ENCODE results near the gene FAM237A. TPM values are rescaled to one million over a fixed set of nuclear protein-coding genes. Genes with fewer than 3 reads are reported as not detected.

FAM237A gene
- total RNA-seq, 6 donors from 2014 or later: not detected

- H3K4me1 ChIP-seq: no peaks in the 10 kb centered on the region
- TF ChIP-seq POLR2AphosphoS5 (IDR thresholded peaks at IDR 0.05) (no peak), EP300 (IDR thresholded peaks at IDR 0.05) (no peak), POLR2A (IDR thresholded peaks at IDR 0.05) (no peak)
- TF ChIP-seq, protein P1, sequence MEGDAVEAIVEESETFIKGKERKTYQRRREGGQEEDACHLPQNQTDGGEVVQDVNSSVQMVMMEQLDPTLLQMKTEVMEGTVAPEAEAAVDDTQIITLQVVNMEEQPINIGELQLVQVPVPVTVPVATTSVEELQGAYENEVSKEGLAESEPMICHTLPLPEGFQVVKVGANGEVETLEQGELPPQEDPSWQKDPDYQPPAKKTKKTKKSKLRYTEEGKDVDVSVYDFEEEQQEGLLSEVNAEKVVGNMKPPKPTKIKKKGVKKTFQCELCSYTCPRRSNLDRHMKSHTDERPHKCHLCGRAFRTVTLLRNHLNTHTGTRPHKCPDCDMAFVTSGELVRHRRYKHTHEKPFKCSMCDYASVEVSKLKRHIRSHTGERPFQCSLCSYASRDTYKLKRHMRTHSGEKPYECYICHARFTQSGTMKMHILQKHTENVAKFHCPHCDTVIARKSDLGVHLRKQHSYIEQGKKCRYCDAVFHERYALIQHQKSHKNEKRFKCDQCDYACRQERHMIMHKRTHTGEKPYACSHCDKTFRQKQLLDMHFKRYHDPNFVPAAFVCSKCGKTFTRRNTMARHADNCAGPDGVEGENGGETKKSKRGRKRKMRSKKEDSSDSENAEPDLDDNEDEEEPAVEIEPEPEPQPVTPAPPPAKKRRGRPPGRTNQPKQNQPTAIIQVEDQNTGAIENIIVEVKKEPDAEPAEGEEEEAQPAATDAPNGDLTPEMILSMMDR (IDR thresholded peaks at IDR 0.05): no peak
- H3K27ac ChIP-seq: no peak overlapping the region
- WGBS, 2 donors: 73 to 80% methylated on average over 3 of the region's 3 CpGs
- H3K4me3 ChIP-seq: no peak overlapping the region
- no peak for DNase-seq
- no peaks in the 10 kb centered on the region for H3K27me3 ChIP-seq
- H3K36me3 ChIP-seq: no peaks in the 10 kb centered on the region
- ATAC-seq (ENCODE audit: low FRiP score in 2 of 2): no peak
- H3K9me3 ChIP-seq: no peaks in the 10 kb centered on the region
These were observed 23.3 kb upstream of the FAM237A start for GRCh38 chr2:206619011-206619410.

DNA sequence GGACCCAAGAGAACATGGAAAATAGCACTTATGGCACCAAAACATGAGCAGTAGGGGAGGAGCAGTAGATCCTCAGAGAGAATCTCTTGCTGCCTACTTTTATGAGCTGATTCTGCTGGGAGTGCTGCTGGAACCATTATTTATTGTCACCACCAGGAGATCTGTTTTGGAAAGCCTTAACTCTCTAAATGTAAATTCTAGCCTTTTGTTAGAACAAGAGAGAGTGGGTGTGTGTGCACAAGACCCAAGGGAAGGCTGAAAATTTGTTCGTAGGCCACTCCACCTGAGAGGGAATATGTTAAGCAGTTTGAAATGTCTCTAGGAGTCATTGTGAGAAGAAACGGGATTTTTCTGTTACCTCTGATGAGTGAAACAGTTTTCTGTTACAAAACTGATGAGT is 16.2 kb upstream of the FAM237A start:
- ATAC-seq (ENCODE audit: low FRiP score in 2 of 2): no peak
- WGBS, 2 donors: 62 to 67% methylated on average over 2 of the region's 2 CpGs
- no peak overlapping the region for H3K27ac ChIP-seq

DNA sequence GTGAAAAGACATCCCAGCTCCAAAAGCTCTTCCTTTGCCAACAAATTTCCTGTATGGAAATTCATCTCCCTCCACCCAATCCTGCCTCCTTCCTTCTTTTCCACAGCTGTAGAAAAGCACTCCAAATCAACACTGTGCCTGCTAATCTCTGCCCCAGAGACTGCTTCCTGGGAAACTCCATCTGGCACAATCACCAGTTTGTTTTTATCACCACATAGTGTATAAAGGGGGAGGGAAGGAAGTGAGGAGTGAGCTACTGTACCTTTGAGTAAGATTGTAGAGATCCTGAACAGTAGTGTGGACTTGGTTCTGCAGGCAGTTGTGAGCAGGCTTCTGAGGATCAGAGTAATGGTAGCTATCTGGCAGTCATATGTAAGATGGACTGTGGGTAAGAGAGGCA is 14.7 kb upstream of the FAM237A start:
- H3K9me3 ChIP-seq: no peaks in the 10 kb centered on the region
- no peak for ATAC-seq (ENCODE audit: low FRiP score in 2 of 2)
- H3K36me3 ChIP-seq: no peaks in the 10 kb centered on the region
- H3K4me3 ChIP-seq: no peak overlapping the region
- no peaks in the 10 kb centered on the region for H3K4me1 ChIP-seq
- no peak overlapping the region for H3K27ac ChIP-seq
- TF ChIP-seq POLR2AphosphoS5 (IDR thresholded peaks at IDR 0.05) (no peak), EP300 (IDR thresholded peaks at IDR 0.05) (no peak), POLR2A (IDR thresholded peaks at IDR 0.05) (no peak)
- TF ChIP-seq, protein P1 (IDR thresholded peaks at IDR 0.05): no peak
- no peaks in the 10 kb centered on the region for H3K27me3 ChIP-seq
- no peak for DNase-seq

More for the DNA sequence above, 16.2 kb upstream of the FAM237A start:
- Histone ChIP-seq H3K4me1 (no peaks in the 10 kb centered on the region), H3K27me3 (no peaks in the 10 kb centered on the region), H3K9me3 (no peaks in the 10 kb centered on the region), H3K4me3 (no peak overlapping the region), H3K36me3 (no peaks in the 10 kb centered on the region)
- no peak for DNase-seq
- TF ChIP-seq EP300 (IDR thresholded peaks at IDR 0.05) (no peak), POLR2AphosphoS5 (IDR thresholded peaks at IDR 0.05) (no peak), POLR2A (IDR thresholded peaks at IDR 0.05) (no peak)
- TF ChIP-seq, protein P1 (IDR thresholded peaks at IDR 0.05): no peak

DNA sequence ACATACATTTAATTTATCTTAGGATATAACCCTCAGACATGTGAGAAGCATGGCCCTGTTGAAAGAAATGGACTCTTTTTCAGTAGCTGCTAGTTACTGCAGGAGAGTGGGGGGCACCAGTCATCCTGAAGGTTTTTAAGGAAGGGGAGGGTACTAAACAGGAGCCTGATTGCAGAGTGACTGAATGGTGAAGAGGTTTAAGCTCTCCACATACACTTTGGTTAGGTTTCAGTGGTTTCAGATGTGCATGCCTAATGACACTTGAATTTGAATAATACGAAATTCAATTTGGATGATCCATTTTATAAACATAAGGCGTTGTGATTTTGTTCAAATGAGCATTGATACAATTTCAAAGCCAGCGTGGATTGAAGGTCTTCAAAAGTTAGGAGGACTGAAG is 10.9 kb upstream of the FAM237A start:
- ATAC-seq (ENCODE audit: low FRiP score in 2 of 2) (no peak), DNase-seq (no peak)
- 55 to 69% methylated on average over 3 of the region's 3 CpGs for WGBS, 2 donors
- Histone ChIP-seq H3K27me3 (no peaks in the 10 kb centered on the region), H3K4me1 (no peaks in the 10 kb centered on the region), H3K36me3 (no peaks in the 10 kb centered on the region), H3K27ac (no peak overlapping the region), H3K4me3 (no peak overlapping the region), H3K9me3 (no peaks in the 10 kb centered on the region)
- no peak for TF ChIP-seq EP300 (IDR thresholded peaks at IDR 0.05)
- TF ChIP-seq, protein P1 (IDR thresholded peaks at IDR 0.05): no peak
- no peak for TF ChIP-seq POLR2A (IDR thresholded peaks at IDR 0.05)
- no peak for TF ChIP-seq POLR2AphosphoS5 (IDR thresholded peaks at IDR 0.05)

- DNase-seq: no peak
These were observed 7.3 kb upstream of the FAM237A start for GRCh38 chr2:206635015-206635414.

More at GRCh38 chr2:206635015-206635414, 7.3 kb upstream of the FAM237A start:
- ATAC-seq (ENCODE audit: low FRiP score in 2 of 2): no peak
- Histone ChIP-seq H3K27me3 (no peaks in the 10 kb centered on the region), H3K4me1 (no peaks in the 10 kb centered on the region), H3K9me3 (no peaks in the 10 kb centered on the region), H3K4me3 (no peak overlapping the region), H3K36me3 (no peaks in the 10 kb centered on the region), H3K27ac (no peak overlapping the region)
- TF ChIP-seq, protein P1 (IDR thresholded peaks at IDR 0.05): no peak
- TF ChIP-seq EP300 (IDR thresholded peaks at IDR 0.05): no peak
- no peak for TF ChIP-seq POLR2AphosphoS5 (IDR thresholded peaks at IDR 0.05)
- no peak for TF ChIP-seq POLR2A (IDR thresholded peaks at IDR 0.05)
- 78 to 88% methylated on average over 1 of the region's 1 CpG for WGBS, 2 donors
